HFFc6 (cell line): ENCODE measurements around the gene MSRB3. TPM values are rescaled to one million over a fixed set of nuclear protein-coding genes. Genes with fewer than 3 reads are reported as not detected.

Source experiments
- DNase-seq: peaks from one replicate; pipeline ENCODE4 v3.0.0-alpha.2; 2018
- H3K27ac Mint-ChIP-seq: 2 replicates; pipeline ENCODE4 v1.8.0; 2020; ENCODE audit warnings: mild to moderate bottlenecking, mixed read lengths
- H3K27me3 Mint-ChIP-seq: 2 replicates; pipeline ENCODE4 v1.8.0; 2021; ENCODE audit warnings: mild to moderate bottlenecking, moderate library complexity, mixed read lengths; ENCODE audit not compliant: insufficient read depth
- H3K36me3 Mint-ChIP-seq: 2 replicates; pipeline ENCODE4 v1.8.0; 2021; ENCODE audit warnings: low read depth, mixed read lengths
- H3K4me1 Mint-ChIP-seq: 2 replicates; pipeline ENCODE4 v1.8.0; 2020; ENCODE audit warnings: low read depth, mixed read lengths
- H3K4me3 Mint-ChIP-seq: 2 replicates; pipeline ENCODE4 v1.8.0; 2020; ENCODE audit warnings: mild to moderate bottlenecking, moderate library complexity, mixed read lengths
- H3K9me3 Mint-ChIP-seq: 2 replicates; pipeline ENCODE4 v1.8.0; 2020; ENCODE audit warnings: mild to moderate bottlenecking, mixed read lengths
- total RNA-seq, 6 experiments: library from RNA; stranded (reverse); fragmentation: NEBNext Ultra II Directional; extraction: Animal tissue kit (Norgen Biotek cat#: 25700); gene quantifications; 2 replicates in 1 of 6; 3 replicates in 5 of 6; pipeline ENCODE4 v1.2.3, GENCODE V29; 2021
- TF ChIP-seq, protein P1 (sequence below): fragments of 200-600 bp; sonication (generic); IDR thresholded peaks from 2 replicates; pipeline ENCODE4 v1.5.0; 2021; ENCODE audit warnings: antibody characterized with exemption, mild to moderate bottlenecking

The MSRB3 gene
- total RNA-seq, 6 experiments from 2014 or later = 108 to 143 (median 127) TPM

DNA sequence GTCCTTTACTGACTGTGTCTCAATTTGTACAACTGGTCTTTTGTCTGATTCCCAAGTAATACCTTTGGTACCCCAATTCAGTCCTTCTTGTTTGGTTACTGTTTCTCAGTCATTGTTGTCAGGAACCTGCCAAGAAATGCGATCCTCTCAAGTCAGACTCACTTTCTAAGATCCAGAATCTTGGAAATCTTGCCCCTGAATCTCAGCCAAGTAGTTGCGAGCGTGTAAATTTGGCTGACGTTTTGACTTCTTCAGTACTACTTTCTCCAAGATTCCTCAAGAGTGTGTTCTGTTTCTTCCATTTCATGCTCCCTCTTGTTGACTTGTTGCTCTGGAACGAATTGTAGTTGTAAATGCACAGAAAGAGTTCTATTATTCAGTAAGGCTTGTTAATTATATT, 114.0 kb downstream of the MSRB3 start:
- Mint-ChIP-seq H3K36me3 (peaks cover 68% of the 10 kb centered on the region), H3K27me3 (peaks cover 1% of the 10 kb centered on the region; the same call in 1 of the 2 replicates), H3K4me3 (no peak overlapping the region), H3K27ac (no peak overlapping the region), H3K9me3 (peaks cover 13% of the 10 kb centered on the region), H3K4me1 (peaks cover 12% of the 10 kb centered on the region)
- no peak for DNase-seq
- TF ChIP-seq, protein P1, sequence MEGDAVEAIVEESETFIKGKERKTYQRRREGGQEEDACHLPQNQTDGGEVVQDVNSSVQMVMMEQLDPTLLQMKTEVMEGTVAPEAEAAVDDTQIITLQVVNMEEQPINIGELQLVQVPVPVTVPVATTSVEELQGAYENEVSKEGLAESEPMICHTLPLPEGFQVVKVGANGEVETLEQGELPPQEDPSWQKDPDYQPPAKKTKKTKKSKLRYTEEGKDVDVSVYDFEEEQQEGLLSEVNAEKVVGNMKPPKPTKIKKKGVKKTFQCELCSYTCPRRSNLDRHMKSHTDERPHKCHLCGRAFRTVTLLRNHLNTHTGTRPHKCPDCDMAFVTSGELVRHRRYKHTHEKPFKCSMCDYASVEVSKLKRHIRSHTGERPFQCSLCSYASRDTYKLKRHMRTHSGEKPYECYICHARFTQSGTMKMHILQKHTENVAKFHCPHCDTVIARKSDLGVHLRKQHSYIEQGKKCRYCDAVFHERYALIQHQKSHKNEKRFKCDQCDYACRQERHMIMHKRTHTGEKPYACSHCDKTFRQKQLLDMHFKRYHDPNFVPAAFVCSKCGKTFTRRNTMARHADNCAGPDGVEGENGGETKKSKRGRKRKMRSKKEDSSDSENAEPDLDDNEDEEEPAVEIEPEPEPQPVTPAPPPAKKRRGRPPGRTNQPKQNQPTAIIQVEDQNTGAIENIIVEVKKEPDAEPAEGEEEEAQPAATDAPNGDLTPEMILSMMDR = no peak

DNA sequence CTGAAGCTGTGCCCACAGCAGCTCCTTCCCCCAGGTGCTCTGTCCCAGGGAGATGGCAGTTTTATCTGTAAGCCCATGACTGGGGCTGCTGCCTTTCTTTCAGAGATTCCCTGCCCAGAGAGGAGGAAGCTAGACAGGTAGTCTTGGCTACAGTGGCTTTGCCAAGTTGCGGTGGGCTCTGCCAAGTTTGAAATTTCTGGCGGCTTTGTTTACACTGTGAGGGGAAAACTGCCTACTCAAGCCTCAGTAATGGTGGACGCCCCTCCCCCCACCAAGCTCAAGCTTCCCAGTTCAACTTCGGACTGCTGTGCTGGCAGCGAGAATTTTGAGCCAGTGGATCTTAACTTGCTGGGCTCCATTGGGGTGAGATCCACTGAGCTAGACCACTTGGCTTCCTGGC, 124.7 kb downstream of the MSRB3 start:
- Mint-ChIP-seq H3K9me3 (peaks cover 10% of the 10 kb centered on the region), H3K27me3 (no peaks in the 10 kb centered on the region), H3K4me1 (peaks cover 17% of the 10 kb centered on the region), H3K27ac (no peak overlapping the region), H3K36me3 (peaks cover 75% of the 10 kb centered on the region), H3K4me3 (no peak overlapping the region)
- no peak for DNase-seq
- TF ChIP-seq, protein P1 = no peak

DNA sequence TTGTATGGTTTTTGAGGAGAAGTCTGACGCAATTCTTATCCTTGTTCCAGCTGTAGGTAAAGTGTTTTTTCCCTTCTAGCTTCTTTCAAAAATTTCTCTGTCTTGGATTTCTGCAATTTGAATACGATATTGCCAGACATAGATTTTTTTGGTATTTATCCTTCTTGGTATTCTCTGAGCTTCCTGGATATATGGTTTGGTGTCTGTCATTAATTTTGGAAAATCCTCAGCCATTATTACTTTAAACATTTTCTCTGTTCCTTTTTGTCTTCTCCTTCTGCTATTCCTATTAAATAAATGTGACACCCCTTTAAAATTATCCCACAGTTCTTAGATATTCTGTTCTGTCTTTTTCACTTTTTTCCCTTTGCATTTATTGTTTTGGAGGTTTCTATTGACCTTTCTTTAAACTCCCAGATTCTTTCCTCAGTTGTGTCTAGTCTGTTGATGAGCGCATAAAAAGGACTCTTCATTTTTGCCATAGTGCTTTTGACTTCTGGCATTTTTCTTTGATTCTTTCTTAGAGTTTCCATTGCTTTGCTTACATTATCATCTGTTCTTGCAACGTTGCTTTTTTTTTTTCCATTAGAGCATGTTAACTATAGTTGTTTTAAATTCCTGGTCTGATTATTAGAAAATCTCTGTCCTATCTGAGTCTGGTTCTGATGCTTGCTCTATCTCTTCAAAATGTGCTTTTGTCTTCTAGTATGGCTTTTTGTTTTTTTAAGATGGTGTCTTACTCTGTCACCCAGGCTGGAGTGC, 129.1 kb downstream of the MSRB3 start:
- Mint-ChIP-seq H3K9me3 (no peaks in the 10 kb centered on the region), H3K4me3 (no peak overlapping the region), H3K4me1 (peaks cover 17% of the 10 kb centered on the region), H3K27ac (no peak overlapping the region), H3K36me3 (peaks cover 43% of the 10 kb centered on the region), H3K27me3 (no peaks in the 10 kb centered on the region)
- no peak for DNase-seq
- TF ChIP-seq, protein P1 = no peak

DNA sequence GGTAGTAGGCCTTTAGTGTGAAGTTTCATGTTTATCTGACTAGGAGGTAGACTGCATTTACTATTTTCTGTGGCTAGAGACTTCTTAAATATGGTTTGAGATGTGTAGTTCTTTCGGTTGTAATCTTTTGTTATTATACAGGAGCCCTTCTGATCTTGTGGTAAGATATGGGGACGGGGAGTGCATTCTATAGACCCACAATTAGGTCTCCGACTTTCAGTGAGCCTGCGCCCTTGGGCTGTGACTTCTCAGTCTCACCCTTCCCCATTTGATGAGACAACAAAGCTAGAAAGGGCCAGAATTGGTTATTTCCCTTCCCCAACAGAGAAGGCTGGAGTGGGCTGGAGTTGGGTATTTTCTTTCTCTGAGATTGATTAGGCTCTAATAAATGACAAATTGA, 130.0 kb downstream of the MSRB3 start:
- Mint-ChIP-seq H3K9me3 (no peaks in the 10 kb centered on the region), H3K27me3 (no peaks in the 10 kb centered on the region; the same call in 1 of the 2 replicates), H3K27ac (no peak overlapping the region), H3K4me3 (no peak overlapping the region), H3K36me3 (peaks cover 46% of the 10 kb centered on the region), H3K4me1 (peaks cover 20% of the 10 kb centered on the region)
- no peak for DNase-seq
- TF ChIP-seq, protein P1 = no peak

DNA sequence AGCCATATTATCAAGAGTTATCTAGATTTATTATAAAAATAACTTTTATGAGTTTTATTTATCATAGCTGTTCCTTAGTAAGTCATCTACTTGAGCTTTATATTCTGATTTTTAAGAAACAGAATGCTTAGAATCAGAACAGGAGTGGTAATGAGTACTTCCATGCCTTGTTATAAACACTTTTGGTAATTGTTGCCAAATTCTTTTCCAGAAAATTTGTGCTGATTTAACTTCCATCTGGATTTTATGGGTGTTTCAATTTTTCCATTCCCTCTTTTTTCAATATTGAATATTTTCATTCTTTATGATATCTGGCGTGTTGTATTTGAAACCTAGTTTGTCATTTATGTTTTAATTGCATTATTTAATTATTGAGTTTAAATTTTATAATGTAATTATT, 131.2 kb downstream of the MSRB3 start:
- TF ChIP-seq, protein P1 = no peak
- Mint-ChIP-seq H3K4me3 (no peak overlapping the region), H3K27me3 (no peaks in the 10 kb centered on the region; the same call in 1 of the 2 replicates), H3K4me1 (peaks cover 22% of the 10 kb centered on the region), H3K27ac (no peak overlapping the region), H3K36me3 (peaks cover 34% of the 10 kb centered on the region), H3K9me3 (no peaks in the 10 kb centered on the region)
- DNase-seq = no peak
